ENCODE measurements around the gene ZBTB47.

The ZBTB47 gene

DNA sequence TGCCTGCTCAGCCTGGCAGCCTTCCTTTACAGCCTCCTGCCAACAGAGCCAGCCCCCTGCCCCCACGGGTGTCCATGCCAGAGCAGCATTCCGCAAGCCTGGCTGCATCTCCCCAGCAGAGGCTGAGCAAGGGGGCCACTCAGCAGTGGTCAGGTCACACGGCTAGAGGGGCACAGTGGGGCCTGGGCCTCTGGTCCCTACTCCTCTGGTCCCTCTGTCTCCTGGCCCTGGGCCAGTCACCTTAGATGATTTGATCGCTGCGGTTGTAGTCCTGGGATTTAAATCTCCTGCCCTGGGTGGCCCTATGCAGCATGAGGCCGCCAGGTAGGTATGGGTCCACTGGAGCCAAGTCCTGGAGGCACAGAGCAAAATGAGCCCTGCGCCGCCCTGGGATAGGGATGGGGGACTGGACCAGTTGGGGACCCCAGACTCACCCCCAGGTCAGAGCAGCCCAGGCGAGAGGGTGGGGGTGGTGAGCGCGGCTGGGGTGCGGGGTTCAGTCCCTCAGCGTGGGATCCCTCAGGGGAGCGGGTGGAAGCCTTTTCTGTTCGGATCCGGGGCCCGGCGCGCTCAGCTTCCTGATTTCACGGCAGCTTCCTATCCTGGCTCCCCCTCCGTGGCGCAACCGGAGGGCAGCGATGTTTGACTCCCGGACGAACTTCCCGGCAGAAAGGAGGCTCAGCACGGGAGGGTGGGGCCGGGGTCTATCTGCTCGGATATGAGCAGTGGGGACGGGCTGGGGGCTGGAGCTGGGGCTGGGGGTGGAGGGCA, at the start of gene ZBTB47:
Gene ZBTB47 (plus strand): TSS at position 138 of the 771 bp plus-strand sequence. CDS start 4,659 bp downstream, outside the sequence.
- DNase-seq = no peak

GRCh38 chr3:42605546-42606173, 47.8 kb upstream of the ZBTB47 start:
- DNase-seq = no peak

GRCh38 chr3:42608581-42608980, 44.9 kb upstream of the ZBTB47 start:
- DNase-seq = no peak

- no peak for DNase-seq
Measured at GRCh38 chr3:42610976-42611375, 42.5 kb upstream of the ZBTB47 start.

GRCh38 chr3:42612217-42612616, 41.3 kb upstream of the ZBTB47 start:
- DNase-seq = no peak

- DNase-seq = no peak
Measured at GRCh38 chr3:42612928-42613327, 40.6 kb upstream of the ZBTB47 start.

GRCh38 chr3:42613462-42613861, 40.0 kb upstream of the ZBTB47 start:
- DNase-seq = no peak

DNA sequence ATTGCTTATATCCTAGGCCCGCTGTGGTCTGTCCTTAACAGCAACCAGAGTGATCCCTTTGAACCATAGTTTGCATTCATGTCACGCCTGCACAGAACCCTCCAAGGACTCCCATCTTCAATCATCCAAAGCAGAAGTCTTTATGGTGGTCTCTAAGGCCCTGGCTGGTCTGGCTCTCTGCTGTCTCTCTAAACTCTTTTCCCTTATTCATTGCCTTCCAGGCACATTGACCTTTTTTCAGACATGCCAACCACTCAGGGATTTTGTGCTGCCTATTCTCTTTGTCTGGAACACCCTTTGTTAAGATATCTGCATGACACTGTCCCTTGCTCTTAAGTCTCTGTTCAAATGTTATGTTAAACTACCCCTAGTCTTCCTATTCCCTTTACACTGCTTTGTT, 21.9 kb upstream of the ZBTB47 start:
- no peak for DNase-seq

GRCh38 chr3:42632146-42632545, 21.4 kb upstream of the ZBTB47 start:
- DNase-seq = no peak

- no peak for DNase-seq
Measured at GRCh38 chr3:42633544-42633943, 20.0 kb upstream of the ZBTB47 start.

DNA sequence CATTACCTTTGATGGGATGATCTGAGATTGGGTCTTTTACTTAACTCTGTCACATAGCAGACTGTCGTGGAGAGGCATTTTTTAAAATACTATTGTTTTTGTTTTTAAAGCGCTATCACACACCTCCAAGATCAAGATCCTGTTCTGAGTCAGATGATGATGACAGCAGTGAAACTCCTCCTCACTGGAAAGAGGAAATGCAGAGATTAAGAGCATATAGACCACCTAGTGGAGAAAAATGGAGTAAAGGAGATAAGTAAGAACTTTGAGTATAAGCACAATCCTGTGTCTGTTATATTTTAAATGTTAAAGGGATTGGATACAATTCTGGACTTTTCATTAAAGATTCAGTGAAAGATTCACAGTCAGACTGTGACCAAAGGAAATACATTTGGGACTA, 18.4 kb upstream of the ZBTB47 start:
- no peak for DNase-seq

DNA sequence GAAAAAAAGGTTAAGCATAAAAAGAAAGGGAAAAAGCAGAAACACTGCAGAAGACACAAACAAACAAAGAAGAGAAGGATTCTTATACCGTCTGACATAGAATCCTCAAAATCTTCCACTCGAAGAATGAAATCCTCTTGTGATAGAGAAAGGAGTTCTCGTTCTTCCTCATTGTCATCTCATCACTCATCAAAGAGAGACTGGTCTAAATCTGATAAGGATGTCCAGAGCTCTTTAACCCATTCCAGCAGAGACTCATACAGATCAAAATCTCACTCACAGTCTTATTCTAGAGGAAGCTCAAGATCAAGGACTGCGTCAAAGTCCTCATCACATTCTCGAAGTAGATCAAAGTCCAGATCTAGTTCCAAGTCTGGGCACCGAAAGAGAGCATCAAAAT, 16.5 kb upstream of the ZBTB47 start:
- no peak for DNase-seq

DNA sequence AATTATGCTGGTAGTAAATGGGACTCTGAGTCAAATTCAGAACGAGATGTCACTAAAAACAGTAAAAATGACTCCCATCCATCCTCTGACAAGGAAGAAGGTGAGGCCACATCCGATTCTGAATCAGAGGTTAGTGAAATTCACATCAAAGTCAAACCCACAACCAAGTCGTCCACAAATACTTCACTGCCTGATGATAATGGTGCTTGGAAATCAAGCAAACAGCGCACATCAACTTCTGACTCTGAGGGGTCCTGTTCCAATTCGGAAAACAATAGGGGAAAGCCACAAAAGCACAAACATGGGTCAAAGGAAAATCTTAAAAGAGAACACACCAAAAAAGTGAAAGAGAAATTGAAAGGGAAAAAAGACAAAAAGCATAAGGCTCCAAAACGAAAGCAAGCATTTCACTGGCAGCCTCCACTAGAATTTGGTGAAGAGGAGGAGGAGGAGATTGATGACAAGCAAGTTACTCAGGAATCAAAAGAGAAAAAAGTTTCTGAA, 15.1 kb upstream of the ZBTB47 start:
- DNase-seq = no peak

- no peak for DNase-seq
Measured at GRCh38 chr3:42639192-42639591, 14.3 kb upstream of the ZBTB47 start.

DNA sequence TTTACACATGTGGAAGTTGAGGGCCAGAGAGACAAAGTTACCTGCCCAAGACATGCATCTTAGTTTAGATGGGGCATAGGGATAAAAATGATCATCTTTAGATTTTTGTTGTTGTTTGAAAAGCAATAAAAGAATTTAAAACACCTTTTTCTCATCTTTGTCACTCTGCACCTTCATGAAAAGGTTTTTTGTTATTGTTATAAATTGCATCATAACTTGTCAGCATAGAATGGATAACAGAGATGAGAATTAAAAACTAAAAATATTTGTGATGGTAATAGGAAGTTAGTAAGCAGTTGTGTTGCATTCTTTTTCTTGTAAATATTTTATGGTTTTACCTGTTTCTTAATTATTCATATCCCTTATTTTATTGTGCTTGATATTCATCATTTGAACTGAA, 13.4 kb upstream of the ZBTB47 start:
- DNase-seq = no peak

DNA sequence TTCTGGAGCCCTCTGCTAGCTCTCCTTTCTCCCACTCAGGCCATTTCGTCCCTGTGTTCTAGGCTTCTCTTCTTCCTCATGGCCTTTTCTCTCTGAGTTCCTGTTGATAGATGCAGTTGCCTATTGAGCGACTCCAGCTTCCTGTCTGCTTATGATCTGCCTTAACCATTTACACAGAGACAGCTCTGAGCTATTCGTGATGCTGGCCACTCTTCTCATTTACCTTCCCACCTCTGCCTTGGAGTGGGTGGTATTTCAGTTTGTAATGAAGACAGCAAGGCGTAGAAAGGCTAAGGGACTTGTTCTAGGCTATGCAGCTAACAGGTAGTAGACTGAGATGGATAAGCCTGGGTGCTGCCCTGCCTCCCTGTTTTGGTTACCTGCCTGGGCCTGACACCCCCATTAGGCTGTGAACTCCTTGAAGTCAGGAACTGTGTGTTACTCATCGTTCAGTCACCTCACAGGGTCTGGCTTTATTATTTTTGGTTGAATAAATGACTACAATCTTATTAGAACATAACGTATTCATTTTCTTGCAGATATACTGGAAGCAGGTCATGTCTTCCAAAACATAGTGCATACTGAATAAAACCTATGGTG, 12.6 kb upstream of the ZBTB47 start:
- DNase-seq = no peak

GRCh38 chr3:42647821-42648459, 5.6 kb upstream of the ZBTB47 start:
- no peak for DNase-seq

DNA sequence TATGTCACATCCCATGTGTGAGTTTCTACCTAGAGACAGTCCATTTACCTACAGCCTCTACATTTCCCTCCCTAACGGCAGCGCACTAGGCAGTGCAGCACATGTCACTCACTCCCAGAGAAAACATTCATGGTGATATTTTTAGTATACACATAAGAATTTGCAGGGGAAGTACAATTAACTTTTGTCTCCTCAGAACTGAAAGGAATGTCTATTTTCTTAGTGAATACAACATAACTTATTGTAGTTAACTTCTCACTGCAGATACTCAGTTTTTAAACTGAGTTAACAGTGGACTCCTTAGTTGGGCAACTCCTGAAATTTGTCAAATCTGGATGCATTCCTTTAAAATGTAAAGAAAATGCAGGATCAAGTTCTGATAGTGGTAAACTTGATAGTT, 4.5 kb upstream of the ZBTB47 start:
- DNase-seq = no peak

- DNase-seq = no peak
Measured at GRCh38 chr3:42649783-42650182, 3.7 kb upstream of the ZBTB47 start.

DNA sequence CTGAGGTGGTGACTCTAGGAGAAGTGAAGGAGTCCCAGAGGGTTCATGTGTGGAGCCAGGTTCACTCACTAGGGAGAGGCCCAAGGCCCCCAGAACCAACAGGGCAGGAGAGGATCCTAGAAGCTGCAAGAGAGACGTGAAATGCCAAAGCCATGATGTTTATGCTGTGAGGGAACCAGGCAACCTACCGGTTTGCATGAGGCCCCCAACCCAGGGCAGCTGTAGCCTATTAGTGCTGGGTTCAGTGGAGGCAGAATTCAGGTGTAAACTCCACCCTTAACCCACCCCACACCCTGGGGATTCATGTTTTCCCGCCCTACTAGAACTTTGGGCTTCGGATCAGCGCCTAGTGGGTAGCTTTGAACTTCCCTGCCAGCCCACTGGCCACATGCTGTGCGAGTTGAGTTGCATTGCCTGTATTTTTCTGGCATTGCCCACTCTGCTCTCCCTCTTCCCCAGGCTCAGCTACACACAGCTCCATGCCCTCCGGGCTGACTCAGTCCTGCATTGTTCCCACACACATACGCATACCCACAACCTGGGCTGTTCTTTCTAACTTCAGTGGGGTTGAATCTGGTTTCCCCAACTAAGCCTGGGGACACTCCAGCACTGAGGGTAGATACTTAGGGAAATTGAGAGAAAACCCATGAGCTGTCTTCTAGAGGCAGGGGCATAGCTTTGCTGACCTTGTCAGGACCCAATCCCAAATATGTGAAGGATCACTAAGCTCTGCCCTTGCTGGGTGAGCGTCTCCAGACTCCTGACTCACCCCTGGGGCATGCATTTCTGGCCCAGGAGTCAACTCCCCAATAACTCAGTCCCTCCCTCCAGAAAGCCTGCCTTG, 2.0 kb upstream of the ZBTB47 start:
- DNase-seq = no peak

- DNase-seq = no peak
Measured at GRCh38 chr3:42652251-42652610, 1.3 kb upstream of the ZBTB47 start.

DNA sequence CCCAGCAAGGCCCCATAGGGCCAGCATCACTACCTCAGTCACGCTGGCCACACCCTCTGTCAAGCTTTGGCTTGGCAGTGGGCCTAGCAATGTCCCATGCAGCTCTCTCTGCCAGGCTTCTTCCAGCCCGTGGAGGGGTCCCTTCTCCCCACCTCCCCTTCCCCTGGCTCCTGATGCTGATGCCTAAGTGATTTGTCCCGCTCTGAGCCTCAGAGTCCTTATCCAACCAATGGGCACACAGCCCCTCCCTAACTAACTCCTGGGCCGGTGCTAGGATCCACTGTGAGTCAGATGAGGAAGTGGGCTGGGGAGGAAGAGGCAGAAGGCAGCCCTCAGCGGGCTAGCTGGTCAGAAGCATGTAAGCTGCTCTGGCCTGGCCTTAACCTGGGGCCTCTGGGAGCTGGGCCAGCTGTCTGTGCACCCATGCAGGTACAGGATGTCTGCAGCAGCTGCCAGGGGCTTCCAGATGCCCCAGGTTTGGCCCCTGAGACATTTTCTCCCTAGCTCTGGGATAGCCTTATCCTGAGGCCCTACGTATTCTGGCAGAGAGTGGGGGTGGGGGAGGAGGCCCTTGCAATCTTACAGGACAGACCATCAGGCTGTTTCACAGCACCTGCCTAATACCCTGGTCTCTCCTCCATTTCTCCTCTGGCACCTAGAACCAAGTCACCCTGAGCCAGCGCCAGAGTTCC, 740 bp upstream of the ZBTB47 start:
- DNase-seq = no peak

All from NCI-H1092 (cell line).